SKM-1 treated with dmso at 0.1 percent for 144 hours (cell line): ENCODE results near the gene UBP1.
A peak's percentile ranks its signal among the peaks of the same experiment; 100 is the strongest.

Experiments
- DNase-seq: peaks from one replicate; lab custom pipeline; 2025; ENCODE audit not compliant: unreplicated experiment; lab: John Stamatoyannopoulos, UW

The UBP1 gene

GRCh38 chr3:33392144-33392543 is 48.1 kb downstream of the UBP1 start:
- no peak for DNase-seq

- DNase-seq = no peak
Observed at GRCh38 chr3:33391255-33391995, 48.8 kb downstream of the UBP1 start.

- no peak for DNase-seq
Observed at GRCh38 chr3:33389908-33390307, 50.3 kb downstream of the UBP1 start.

- no peak for DNase-seq
Observed at GRCh38 chr3:33388374-33389100, 51.7 kb downstream of the UBP1 start.

- no peak for DNase-seq
Observed at GRCh38 chr3:33386631-33387030, 53.6 kb downstream of the UBP1 start.

GRCh38 chr3:33385423-33385822 is 54.8 kb downstream of the UBP1 start:
- no peak for DNase-seq

- DNase-seq = no peak
Observed at GRCh38 chr3:33383951-33384350, 56.3 kb downstream of the UBP1 start.

GRCh38 chr3:33380653-33381052 is 59.6 kb downstream of the UBP1 start:
- no peak for DNase-seq

- no peak for DNase-seq
Observed at GRCh38 chr3:33377931-33378330, 62.3 kb downstream of the UBP1 start.

GRCh38 chr3:33377489-33377888 is 62.7 kb downstream of the UBP1 start:
- no peak for DNase-seq

GRCh38 chr3:33373082-33373437 is 67.1 kb downstream of the UBP1 start:
- DNase-seq = no peak

GRCh38 chr3:33372218-33373081 is 67.8 kb downstream of the UBP1 start:
- peak; percentile 62 for DNase-seq

GRCh38 chr3:33364531-33365128 is 75.6 kb downstream of the UBP1 start:
- no peak for DNase-seq

- DNase-seq = no peak
Observed at GRCh38 chr3:33364060-33364459, 76.1 kb downstream of the UBP1 start.

GRCh38 chr3:33363113-33363800 is 76.9 kb downstream of the UBP1 start:
- no peak for DNase-seq

- no peak for DNase-seq
Observed at GRCh38 chr3:33360136-33360825, 79.9 kb downstream of the UBP1 start.

GRCh38 chr3:33358172-33358781 is 81.9 kb downstream of the UBP1 start:
- DNase-seq = no peak

GRCh38 chr3:33355611-33356010 is 84.6 kb downstream of the UBP1 start:
- no peak for DNase-seq

GRCh38 chr3:33339758-33340157 is 100.4 kb downstream of the UBP1 start:
- DNase-seq = no peak
